ENCODE measurements around the gene HLCS.

HLCS gene

DNA sequence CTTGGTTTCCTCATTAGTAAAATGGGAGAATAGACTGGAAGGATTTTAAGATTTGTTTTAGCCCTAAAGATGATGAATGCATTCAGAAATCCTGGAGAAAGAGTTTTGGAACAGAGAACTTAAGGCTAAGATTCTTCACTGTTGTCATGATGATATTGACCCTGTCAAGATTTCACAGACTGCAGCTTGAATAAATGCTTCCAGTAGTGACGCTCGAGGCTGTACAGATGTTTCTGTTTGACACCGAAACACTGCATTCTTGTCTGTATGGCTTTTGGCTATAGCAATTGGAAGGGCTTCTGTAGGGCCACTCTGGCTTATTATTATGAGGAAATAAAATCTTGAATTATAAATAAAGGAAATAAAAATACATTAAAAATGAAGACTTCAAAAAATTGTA is 241.8 kb downstream of the HLCS start:
- no peak for DNase-seq (ENCODE audit: low read depth)
- TF ChIP-seq, protein P1, sequence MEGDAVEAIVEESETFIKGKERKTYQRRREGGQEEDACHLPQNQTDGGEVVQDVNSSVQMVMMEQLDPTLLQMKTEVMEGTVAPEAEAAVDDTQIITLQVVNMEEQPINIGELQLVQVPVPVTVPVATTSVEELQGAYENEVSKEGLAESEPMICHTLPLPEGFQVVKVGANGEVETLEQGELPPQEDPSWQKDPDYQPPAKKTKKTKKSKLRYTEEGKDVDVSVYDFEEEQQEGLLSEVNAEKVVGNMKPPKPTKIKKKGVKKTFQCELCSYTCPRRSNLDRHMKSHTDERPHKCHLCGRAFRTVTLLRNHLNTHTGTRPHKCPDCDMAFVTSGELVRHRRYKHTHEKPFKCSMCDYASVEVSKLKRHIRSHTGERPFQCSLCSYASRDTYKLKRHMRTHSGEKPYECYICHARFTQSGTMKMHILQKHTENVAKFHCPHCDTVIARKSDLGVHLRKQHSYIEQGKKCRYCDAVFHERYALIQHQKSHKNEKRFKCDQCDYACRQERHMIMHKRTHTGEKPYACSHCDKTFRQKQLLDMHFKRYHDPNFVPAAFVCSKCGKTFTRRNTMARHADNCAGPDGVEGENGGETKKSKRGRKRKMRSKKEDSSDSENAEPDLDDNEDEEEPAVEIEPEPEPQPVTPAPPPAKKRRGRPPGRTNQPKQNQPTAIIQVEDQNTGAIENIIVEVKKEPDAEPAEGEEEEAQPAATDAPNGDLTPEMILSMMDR (conservative IDR thresholded peaks at IDR 0.05; ENCODE audit: control insufficient read depth, insufficient read depth, low read depth, low read length) = no peak
- no peak overlapping the region for H3K4me3 ChIP-seq (ENCODE audit: control insufficient read depth, low read depth, low read length)

DNA sequence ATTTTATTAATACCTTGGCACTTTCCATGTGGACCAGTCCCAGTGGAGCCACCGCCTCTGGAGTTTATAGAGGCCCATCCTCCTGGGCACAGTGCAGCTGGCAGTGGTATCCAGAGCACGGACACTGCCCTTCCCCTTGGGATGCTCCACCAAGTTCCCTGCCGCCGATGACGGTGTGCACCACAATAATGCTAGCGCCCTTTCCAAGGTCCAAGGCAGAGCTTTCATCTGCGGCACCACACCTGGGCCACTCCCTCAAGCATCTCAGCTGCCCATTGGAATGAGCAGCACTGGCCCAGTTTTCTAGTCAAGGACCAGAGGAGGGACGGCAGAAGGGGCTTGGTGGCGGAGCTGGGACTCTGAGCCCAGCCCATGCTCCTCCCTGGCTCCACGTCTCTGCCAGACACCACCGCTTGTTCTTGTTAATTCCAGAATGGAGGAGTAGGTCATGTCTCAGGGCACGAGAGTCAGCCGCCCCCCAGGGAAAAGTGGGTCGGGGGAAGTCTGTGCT is 243.0 kb downstream of the HLCS start:
- DNase-seq (ENCODE audit: low read depth) = no peak
- TF ChIP-seq, protein P1 (conservative IDR thresholded peaks at IDR 0.05; ENCODE audit: control insufficient read depth, insufficient read depth, low read depth, low read length) = no peak
- H3K4me3 ChIP-seq (ENCODE audit: control insufficient read depth, low read depth, low read length) = no peak overlapping the region

DNA sequence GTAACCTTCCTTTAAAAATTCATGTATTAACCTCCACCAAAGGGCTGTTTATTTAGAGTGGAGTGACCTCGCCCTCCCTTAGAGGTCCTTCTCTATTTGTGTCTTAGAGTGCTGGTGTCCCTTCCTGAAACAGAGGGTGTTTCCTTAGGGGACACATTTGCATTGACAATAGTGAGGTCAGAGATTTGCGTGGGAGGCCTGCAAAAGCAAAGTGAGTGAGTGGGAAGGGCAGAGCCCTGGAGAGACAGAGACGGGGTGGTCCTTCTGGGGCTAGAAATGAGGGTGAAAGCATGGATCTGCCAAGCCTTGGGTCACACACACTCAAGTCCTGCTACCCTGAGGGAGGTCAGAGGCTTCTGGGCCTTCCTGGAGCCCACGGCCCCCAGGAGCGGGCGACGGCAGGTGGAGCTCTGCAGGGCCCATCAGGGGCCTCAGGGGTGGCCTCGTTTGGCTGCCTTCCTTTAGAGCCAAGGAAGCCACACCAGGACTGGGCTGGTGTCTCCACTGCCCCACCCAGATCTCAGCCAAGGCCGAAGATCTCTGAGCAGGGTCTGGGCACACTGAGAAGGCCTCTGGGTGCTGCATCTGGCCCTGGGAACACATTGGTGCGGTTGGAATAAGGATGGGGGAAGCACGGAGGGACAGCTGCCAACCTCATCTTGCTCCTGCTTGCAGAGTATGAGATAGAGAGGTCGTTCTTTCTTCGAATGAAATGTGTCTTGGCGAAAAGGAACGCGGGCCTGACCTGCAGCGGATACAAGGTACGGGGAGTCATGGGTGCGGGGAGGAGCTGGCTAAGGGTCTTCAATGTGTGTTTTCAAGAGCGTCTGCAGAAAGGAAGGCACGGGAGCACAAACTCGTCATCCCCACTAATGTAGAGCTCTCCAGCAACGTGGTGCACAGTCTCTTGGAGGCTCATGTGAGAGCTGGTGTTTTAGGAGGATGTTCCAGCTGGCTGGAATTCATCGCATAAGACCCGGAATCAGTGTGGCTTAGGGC is 243.8 kb downstream of the HLCS start:
- no peak overlapping the region for H3K4me3 ChIP-seq (ENCODE audit: control insufficient read depth, low read depth, low read length)
- no peak for DNase-seq (ENCODE audit: low read depth)
- TF ChIP-seq, protein P1 (conservative IDR thresholded peaks at IDR 0.05; ENCODE audit: control insufficient read depth, insufficient read depth, low read depth, low read length) = no peak

DNA sequence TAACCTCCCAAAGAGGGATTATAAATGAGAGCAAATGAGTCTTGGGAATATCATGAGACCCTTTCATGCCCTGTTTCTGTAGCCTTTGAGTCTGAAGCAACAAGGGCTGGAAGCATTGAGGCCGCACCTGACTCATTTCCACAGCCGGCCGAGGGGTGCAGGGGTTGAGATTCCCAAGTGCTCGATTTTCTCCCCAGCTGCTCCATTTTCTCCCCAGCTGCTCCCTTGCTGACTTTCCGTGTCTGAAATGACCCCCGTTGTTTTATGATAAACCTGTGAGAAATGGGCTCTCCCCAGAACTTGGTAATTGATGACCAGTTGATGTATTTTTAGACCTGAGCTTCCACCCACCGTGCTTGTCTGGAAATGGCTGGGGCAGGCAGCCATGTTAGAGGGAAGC is 244.7 kb downstream of the HLCS start:
- H3K4me3 ChIP-seq (ENCODE audit: control insufficient read depth, low read depth, low read length) = no peak overlapping the region
- no peak for DNase-seq (ENCODE audit: low read depth)
- TF ChIP-seq, protein P1 (conservative IDR thresholded peaks at IDR 0.05; ENCODE audit: control insufficient read depth, insufficient read depth, low read depth, low read length) = no peak

DNA sequence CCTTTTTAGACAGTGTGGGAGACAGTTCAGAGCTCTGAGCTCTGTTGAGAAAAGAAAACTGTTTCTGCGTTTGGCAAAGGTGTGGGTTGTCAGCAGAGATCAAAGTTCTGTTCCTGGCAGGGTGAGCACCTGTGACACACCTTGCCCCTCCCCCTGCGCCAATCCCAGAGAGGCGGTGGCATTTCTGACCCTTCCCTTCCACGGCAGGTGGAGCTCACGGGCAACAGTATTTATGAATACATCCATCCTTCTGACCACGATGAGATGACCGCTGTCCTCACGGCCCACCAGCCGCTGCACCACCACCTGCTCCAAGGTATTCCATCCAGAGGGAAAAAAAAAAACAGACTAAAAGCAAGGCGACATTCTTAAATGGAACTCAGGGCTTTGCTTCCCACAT is 246.9 kb downstream of the HLCS start:
- TF ChIP-seq, protein P1 (conservative IDR thresholded peaks at IDR 0.05; ENCODE audit: control insufficient read depth, insufficient read depth, low read depth, low read length) = no peak
- no peak for DNase-seq (ENCODE audit: low read depth)

DNA sequence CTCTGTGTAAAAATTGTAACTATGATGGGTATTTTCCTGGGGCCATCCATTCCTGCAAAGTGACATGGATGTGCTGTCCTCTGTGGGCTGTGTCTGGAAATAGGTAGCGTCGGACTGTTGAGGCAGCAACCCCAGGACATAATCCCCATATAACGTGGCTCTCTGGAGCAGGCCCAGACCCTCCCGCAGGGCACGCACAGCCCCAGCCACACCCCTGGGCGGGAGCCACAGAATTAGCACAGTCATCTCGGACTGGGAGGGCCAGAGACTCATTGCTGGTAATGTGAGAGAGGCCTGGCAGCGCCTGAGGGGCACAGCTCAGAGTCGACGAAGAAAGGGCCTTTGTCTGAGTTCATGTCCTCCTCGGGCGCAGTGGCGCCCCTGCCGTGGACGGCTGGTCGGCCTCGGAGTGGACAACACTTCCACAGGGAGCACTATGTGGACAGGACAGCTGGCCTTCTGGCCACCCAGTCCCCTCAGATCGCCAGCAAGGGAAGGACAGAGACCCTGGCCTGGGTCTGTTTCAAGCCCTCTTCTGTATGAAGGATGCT is 247.4 kb downstream of the HLCS start:
- TF ChIP-seq, protein P1 (conservative IDR thresholded peaks at IDR 0.05; ENCODE audit: control insufficient read depth, insufficient read depth, low read depth, low read length) = no peak
- no peak overlapping the region for H3K4me3 ChIP-seq (ENCODE audit: control insufficient read depth, low read depth, low read length)
- no peak for DNase-seq (ENCODE audit: low read depth)

More for the DNA sequence above, 246.9 kb downstream of the HLCS start:
- no peak overlapping the region for H3K4me3 ChIP-seq (ENCODE audit: control insufficient read depth, low read depth, low read length)
